ENCODE data around the gene PTPRN2. TPM values are rescaled to one million over a fixed set of nuclear protein-coding genes. Genes with fewer than 3 reads are reported as not detected.

The PTPRN2 gene
- total and polyA plus RNA-seq, 2 of the 8 experiments (the other 6 are each of a cell fraction or from before 2014, with no cell fraction given), result 2.6 to 4.5 TPM

GRCh38 chr7:157775560-157776332 lies 811.9 kb downstream of the PTPRN2 start (continued):
- TF ChIP-seq CTBP2 (IDR thresholded peaks at IDR 0.05; ENCODE audit: borderline replicate concordance, insufficient read depth, insufficient read length, low read length), result no peak
- no peak for TF ChIP-seq SP1 (IDR thresholded peaks at IDR 0.05; ENCODE audit: low read depth, low read length)

All from H1 (cell line).